HG03108 (cell line): Measurements from ENCODE around the gene MORN1.
A peak's percentile ranks its signal among the peaks of the same experiment; 100 is the strongest.

Experiments
- ATAC-seq: cut with Tn5 transposase; IDR thresholded peaks from one replicate; pipeline ENCODE4 v1.9.1; 2021; ENCODE audit warnings: moderate library complexity; ENCODE audit not compliant: unreplicated experiment

Gene MORN1

DNA sequence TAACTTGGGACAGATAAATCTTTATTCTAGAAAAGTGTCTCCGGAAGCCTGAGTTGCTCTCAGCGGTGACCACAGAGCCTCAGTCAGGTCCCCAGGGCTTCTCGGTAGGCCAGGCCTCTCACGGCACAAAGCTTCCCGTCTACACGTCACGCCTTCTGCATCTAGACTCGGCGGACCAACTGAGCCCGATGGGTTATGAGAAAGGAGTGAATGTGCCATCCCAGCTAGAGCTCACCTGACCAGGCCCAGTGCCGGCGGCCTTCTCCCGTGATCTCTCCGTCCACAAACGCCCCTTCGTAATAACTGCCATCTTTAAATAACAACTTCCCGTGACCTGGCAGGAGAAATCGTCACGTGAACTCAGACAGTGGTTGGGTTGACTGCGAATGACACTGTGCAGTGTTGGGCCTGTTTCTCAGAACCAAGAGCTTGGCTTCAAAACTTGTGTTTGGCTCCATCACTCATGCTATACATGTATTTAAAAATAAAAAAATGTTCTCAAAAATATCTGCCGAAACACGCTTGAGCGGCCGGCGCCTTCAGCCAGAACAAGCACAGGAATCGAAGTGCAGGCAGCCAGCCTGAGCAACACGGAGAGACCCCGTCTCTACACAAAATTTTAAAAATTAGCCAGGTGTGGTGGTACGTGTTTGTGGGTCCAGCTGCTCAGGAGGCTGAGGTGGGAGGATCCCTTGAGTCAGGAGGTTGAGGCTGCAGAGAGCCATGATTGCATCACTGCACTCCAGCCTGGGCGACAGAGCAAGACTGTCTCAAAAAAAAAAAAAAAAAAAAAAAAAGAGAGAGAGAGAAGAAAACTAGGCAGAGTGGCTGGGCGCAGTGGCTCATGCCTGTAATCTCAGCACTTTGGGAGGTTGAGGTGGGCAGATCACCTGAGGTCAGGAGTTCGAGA is 3.1 kb downstream of the MORN1 start:
- no peak for ATAC-seq

DNA sequence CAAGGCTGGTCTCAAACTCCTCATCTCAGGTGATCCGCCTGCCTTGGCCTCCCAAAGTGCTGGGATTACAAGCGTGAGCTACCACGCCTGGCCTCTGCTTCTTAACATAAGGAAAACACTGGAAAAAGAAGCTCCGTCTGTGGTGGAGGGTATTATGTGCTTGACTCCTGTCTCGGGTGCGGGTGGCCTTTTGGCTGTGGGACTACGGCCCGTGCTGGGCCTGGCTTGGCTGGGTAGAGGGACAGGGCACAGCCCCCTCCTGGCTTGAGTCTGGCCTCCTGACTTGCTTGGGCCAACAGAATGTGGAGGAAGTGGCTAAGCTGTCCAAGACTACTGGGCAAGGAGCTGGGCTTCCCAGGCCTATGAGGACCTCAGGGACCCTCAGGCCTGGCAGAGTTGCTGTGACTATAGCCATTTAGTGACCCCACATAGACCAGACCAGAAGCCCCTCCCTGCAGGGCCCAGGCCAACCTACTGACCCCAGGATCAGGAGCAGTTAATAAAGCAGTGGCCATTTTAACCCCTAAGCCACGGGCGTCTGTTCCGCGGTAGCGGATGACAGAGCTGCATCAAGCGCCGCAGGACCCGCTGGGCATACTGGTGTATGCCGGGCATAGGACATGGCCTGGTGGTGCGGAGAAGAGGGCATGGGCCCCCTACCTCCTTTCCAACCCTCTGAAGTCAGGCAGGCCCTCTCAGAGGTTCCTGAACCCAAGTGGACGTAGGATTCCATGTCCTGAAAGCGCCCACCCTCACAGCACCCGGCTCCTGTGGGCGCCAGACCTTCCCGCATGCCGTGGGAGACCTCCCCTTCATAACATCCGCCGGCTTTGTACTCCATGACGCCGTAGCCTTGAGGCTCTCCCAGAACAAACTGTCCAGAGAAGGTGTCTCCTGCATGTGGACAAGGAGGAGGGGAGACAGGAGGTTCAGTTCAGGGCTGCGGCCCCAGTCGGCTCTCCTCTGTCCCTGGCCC is 4.4 kb downstream of the MORN1 start:
- no peak for ATAC-seq

DNA sequence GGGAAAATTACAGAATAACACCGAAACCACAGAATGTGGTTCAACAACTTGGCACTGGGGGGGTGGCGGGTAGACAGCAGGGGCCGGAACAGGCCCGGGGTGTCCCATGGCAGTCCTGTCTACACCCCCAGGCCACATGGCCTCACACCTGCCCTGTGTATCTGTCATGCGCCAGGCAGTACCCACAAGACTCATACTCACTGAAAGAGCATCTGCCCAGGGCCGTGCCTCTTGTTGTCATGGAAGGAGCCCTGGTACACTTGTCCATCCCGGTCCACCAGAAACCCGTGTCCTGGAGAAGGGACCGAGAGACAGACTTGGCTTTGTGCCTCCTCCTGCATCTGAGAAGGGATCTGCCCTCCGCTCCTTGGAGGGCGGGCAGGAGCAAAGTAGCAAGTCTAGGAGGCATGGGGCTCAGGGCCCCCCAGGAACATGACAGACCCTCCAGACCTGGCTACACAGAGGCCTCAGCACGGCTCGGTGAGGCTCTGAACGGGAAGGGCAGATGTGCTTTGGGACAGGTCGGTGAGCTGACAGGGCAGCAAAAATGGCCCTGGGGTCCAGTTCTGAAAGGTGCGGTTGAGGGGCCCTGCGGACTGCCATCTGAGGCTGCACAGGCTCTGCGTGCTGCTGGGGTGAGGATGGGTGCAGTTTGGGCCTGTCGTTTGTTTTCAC is 5.6 kb downstream of the MORN1 start:
- ATAC-seq, result no peak

DNA sequence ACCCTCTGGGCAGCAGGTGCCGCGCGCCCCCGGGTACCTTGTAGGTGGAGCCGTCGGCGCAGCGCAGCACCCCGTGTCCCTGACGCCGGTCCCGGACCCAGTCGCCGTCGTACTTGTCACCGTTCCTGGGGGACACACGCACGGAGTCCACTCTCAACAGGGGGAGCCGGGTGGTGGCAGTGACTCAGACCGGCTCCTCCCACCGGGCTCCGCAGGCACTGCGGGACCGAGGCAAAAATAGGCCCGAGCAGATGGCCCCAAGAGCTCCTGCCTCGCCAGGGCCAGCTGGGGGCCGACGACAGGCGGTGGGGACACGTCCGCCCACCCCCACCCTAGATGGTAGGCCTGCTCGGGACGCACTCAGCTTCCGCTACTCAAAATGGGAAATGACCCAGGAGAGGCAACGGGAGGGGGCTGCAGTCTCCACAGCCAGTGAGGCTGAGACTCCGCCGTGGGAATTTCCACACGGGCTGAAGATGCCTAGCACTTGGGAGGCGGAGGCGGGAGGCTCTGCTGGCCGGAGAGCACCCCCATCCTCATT is 6.3 kb downstream of the MORN1 start:
- ATAC-seq, result no peak

DNA sequence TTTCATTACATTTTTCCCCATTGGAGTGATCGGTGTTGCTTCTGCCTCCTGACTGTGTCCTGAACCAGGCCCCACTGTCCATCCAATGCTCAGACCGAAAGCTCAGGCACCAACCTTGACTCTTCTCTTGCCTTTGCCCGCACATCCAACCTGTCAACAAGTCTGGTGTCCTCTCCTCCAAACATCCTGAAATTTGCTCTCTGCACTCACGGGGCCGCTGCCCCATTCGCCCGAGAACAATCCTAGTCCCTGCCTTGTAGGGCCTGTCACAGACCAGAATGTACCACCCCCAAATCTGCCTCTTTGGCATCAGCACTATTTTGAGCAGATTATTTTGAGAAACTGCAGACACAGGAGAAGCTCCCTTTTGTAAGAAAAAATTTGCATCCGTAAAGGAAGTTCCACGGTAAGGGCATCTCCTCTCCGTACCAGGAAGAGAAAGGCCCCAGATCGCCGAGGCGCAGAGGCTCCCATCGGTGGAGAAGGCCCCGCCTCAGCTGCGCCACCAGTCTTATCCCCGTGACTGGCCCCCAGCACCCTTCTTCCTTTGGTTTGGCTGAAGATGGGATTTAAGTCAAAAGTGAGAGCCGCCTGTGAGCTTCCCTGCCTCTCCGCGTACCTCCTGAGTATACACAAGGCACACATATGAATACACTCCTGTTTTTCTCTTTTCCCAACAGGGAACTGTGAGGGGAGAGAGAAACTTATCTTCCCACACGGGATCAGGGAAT is 7.1 kb downstream of the MORN1 start:
- no peak for ATAC-seq

DNA sequence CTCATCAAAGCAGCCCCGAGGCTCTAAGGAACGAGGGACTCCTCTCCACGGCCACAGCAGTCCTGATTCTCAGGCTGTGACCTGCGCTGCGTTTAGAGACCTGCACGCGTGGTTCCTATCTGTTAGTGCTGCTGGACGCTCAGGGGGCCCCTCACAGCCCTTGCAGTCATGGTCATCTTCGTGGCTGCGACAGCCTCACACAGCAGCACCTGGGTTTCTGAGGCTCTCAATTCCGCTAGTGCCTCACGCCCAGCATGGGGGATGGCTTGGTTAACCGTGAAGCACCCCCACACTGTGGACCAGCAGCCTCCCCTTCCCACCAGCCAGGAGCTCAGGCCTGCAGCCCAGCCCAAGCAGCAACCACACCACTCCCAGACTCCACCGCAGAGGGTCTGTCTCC is 7.8 kb downstream of the MORN1 start:
- ATAC-seq, result no peak

DNA sequence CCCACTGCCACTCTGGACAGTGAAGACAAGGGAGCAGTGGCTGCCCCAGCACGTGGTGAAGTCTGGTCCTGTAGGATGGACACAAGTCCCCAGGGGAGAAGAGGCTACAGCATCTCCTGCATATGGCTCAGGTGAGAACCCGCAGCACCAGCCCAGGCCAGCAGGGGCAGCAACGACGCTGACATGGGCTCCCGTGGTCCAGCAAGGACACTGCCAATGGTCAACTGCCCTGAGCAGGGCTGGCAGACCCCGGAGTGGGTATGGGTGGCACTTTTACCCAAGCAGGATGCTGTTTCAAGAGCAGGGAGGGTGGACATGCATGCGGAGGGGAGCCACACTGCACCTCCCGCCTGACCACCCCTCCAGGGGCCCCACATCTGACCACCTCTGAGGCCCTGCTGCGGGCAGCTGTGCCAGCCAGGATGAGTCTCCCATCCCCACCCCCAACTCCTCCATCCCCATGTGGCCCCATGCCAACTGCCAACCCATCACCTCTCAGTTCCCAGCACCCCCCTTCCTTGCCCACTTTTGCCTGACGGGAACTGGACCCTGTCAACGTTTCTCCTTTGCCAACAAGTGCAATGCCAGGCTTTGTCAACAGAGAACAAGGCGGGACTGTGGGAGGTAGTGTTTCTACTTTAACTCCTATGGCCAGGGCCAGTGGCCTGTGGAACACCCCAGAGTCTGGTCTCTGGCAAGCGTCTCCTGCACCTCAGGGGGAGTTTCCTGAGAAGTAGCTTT is 8.6 kb downstream of the MORN1 start:
- no peak for ATAC-seq

DNA sequence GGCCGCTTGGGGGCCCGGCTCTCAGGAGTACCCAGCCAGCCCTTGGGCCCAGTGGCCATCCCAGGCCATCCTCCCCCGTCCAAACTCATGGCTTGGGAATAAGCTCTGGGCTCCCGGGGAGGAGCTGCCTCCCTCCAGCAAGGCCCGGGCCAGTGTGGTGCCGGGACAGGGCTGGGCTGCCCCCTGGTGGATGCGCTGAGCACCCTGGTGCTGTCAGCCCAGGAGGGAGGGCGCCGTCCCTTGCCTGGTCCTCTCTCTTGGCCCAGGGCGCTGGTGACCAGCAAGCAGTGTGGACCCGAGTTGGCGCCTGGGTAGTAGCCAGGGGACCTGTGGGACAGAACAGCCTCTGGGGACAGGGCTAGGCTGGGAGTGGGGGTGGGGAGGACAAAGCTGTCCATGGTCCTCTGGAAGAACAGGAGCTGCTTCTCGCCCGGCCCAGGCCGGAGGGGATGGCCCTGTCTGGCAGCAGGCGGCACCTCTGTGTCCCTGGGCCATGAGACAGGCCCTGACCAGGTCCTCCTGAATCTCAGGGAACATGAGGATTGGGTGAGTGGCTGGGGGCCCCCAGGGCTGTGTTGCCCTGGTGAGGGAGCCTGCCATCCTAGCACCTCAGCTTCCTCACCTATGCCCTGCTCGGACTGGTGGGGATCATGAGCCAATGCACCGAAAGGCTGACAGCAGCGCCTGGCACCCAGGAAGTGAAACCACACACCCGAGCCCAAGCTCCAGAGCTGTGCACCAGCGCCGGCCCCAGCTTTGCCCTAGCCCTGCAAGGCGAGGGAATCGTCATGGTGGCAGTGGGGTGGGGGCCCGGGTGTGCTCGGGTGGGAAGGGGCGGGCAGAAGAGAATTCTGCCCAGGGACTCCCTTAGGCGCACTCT is 9.4 kb downstream of the MORN1 start:
- peak; percentile 58 for ATAC-seq

DNA sequence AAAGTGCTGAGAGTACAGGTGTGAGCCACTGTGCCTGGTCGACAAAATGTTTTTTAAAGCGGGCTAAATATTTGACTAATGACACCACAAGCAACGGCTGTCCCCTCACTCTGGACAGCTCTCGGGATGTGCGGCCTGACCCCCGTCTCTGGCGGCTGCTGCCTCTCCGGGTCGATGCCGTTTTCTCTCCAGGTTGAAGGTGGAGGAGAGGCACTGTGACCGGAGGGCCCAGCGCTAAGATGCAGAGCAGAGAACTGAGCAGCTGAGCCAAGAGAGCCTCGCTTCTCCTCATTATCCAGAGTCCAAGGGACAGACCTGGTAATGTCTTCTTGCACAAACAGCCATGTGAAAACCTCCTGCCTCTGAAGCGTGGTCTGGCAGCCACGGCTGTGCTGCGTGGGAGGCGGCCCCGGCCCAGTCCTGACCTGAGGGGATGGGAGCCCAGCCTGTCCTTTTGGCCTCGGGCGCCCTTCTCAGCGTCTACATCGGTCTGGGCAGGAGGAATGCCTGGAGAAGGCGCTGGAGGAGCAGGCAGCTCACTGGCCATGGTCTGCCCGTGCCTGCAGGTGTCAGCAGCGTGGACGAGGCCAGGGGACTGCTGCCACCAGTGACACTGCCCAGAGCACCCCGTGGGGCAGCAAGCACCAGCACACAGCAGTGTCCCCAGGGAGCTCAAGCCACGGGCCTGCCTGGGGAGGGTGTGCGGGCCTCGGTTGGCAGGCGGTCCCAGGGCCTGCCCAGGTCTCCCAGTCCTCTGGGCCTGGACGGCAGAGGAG is 10.3 kb downstream of the MORN1 start:
- no peak for ATAC-seq

DNA sequence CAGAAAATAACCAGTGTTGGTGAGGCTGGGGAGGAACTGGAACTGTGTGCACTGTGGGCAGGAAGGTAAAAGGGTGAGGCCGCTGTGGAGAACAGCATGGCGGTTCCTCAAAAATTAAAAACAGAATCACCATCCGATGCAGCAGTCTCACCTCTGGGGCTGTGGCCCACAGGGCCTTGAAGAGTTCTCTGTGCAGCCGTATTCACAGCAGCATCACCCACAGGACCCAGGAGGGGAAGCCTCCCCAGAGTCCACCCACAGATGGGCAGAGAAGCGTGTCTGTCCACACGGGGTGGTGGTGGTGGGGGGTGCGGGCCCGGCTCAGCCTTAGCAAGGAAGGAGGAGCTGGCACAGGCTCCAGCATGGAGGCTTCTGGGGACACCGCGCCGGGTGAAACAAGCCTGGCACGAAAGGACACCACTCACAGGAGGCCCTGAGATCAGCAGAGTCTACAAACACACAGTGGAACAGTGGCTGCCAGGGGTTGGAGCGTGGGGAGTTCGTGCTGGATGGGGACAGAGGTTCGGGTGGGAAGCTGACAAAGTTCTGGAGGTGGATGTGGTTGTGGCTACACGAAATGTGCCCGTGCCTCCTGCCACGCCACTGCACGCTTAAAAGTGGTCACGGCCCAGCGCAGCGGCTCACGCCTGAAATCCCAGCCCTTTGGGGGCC is 11.5 kb downstream of the MORN1 start:
- ATAC-seq, result no peak

DNA sequence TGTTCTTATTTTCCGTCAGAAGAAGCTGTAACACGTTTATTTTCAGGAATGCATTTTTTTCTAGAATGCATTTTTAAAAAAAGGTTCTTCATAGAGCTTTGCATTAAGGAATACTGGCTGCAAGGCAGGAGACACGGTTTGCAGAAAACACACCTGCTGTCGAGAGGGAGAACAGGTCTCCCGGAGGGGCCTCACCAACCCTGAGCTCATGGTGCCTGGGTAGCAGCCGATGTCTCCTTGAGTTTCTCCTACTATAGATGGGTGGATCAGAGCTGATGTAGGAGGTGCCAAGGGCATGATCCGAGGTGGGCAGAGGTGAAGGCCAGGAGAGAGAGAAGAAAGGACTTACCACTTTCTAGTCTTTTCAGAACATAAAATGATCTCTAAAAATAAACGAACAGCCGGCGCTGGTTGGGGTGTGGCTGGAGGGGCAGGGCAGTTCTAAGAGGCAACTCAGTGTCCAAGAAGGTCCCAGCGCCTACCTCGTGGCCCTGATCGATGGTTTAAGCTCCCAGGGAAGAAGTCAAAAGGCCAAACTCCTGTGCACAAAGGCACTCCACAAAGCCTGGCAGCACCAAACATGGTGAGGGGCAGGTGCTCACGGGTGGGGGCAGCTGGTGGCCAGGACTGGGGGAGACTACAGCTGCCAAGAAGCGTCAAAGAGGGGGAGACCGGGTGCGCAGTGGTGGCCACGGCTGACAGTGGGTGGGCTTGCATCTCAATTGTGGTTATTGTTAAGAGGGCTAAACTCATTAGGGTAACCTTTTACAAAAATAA is 12.2 kb downstream of the MORN1 start:
- ATAC-seq, result no peak

DNA sequence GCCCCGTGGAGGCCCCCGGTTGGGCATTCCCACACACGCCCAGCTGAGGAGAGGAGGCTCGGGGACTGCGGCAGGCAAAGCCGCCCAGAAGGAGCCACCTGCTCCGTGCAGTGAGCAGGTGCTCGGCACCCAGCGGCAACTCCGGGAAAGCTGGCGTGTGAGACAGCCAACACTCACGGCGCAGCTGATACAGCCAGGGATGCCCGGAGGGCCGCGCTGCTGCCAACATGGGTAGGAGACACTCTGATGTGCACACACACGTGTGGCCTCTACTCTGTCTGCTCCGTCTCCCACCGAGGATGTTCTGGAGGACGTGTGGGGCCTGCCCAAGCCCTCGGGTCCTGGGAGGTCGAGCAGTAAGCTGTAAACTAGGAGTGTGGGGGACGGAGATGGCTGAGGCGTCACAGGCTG is 12.9 kb downstream of the MORN1 start:
- ATAC-seq, result no peak

DNA sequence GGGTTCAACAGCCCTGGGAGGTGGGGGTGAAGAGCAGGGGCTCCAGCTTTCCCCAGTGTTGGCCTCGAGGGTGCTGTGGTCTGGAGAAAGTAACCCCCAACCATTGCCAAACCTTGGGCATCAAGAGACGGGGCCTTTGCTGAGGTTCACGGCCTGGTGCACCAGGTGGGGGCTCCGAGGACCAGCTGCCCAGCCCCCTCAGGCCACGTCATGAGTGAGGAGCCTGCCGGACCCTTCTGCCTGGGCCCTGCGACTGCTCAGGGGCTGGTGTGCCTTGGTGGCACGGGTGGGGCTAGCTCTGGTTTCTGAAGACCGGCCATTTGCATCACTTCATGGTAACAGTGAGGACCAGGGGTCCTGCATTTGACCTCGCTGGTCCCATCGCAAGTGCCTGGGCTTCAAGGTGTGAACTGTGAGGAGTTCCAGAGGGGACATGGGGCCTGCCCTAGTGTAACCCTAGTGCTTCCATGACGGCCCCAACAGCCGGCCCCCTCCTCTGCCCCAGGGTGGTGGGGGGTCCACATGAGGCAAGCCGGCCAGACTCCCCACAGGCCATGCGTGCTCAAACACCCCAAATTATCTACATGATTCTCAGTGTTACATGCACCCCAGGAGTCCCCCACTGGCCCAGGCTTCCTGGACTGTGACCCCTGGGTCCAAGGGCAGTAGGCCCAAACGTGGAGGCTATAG is 13.5 kb downstream of the MORN1 start:
- ATAC-seq, result no peak

DNA sequence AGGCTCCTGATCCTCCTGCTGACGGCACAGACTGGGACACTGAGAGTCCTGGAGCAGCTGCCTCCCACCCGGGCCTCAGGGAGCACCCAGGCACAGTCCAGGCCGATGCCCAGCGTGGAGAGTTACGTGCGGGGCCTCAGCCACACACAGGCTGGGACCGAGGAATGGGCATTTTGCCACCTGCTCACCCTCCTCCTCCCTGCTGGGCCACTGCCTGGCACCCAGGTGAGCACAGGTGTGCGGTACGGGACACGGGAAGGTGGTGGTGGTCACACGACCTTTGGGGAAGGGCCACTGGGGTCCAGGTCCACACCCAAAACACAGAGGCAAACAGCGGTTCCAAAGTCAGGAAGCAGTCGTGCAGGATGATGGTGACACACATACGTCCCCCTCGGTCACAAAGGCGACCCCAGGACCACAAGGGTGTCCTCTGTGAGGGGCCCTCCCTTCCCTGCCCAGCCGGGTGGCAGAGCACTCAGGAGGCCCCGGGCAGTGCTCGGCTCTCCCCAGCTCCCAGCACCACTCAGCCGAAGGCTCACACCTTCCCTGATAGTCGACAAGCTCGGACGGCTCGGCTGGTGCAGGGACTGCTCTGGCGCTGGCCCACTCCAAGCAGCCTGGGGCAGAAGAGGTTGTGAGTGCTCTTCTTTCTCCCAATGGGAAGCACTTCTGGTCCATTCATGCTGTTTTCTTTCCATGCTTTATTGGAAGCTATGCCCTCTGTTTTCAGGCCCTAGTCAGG is 14.3 kb downstream of the MORN1 start:
- no peak for ATAC-seq

DNA sequence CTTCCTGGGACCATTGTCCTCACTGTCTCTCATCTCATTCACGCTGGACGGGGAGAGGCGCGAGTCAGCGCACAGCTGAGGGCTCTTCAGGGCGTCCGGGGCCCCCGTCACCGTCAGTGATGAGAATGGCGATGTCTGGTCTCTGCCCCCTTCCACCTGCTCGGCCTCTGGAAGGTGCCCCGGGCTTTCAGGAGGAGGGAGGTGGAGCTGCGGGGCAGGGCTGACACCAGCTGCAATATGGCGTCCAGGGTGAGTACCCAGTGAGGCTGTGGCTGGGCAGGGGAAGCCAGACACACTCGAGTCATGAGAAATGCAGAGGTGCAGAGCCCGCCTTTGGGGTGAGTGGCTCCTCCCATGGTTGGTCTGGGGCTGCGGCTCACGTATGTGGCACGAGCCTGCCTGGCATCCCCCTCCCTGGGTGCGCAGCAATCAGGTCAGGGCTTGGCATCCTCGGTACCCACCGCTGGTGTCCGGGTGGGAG is 15.1 kb downstream of the MORN1 start:
- ATAC-seq, result no peak
